Head of caudate nucleus (tissue), 42 donors: ENCODE results near the gene FOXF1.

Experiments
- DNase-seq, 42 donors: peaks; one replicate each; pipeline versions ENCODE4 v3.0.0 to v3.0.0-alpha.2; 2020 to 2021; ENCODE audit warnings: mixed read lengths in 7 of 42
- intact Hi-C: fragments of 100-400 bp; cut with DNase I; formaldehyde crosslinking; loops from one replicate; pipeline ENCODE4 v1.15.0; 2022

Gene FOXF1

DNA sequence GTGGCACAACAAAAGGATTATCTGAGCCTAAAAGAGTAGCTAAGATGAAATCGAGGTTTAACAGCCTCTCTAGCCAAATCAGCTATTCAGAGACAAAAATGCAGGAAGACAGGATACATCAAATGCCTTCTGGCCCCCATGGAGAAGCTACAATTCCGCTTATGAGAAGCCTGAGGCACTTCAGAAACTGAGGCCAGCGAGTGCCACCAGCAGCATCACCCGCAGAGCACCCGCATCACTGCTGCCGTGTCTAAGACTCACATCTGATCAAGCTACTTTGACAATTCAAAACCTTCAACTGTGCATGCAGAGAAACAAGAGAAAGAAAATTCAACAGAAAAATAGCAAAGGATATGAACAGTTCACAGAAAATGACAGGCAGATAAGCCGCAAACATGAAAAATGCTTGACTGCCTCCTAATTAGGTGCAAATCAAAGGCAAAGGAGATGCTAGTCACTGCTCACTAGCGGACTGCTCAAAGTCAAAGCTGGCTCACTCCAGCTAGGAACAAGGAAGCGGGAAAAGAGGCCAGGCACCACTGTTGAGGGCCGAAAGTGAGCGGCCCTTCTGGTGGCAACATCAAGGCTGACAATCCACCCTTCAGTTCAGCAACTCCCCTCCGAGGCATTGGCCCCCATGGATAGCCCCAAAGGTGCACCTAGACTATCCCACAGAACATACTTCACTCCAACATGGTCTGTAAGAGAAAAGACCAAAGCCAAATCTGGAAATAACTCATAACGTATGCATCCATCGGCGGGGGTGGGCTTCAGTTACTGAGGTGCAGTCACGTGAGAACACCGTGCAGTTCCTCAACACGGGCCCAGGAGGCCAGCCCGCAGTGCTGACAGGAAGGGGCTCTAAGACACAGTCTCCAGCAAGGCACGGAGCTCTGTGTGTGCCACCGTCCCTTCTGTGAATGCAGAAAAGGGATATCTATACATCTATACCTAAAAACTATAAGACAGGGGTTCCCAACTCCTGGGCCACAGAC is 32.7 kb downstream of the FOXF1 start:
- DNase-seq: no peak
- intact Hi-C loops: no loop called here

- intact Hi-C loops: no loop called here
- peak in 1 of 42 donors; percentile 5 for DNase-seq
Observed at GRCh38 chr16:86545481-86545880, 35.2 kb downstream of the FOXF1 start.

DNA sequence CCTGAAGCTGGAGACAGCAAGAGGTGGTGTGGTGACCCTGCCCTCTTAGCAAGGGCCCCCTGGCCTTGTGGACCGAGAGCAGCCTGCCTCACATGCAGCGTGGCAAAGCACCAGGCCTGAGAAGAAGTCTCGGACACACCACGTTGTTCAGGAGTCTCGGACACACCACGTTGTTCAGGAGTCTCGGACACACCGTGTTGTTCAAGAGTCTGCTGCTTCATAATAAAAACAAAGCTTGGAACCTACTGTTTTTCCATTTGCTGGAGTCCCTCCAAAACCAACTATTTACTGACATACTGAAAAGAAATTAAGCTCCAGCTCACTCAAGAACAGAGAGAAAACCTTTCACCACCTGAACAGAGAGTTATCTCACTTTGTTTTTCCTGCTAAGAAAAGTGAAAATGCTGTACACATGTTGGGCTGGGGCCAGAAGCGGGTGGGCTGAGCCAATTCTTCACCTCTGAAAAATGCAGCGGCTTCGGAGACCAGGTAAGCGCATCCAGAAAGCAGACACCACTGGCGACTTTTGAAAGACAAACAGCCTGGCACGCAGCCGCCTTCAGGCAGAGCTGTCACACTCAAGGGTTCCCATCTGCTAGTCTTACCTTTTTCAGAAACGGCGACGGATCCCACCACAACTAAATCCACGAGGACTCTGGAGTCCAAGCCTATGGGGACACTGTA is 35.8 kb downstream of the FOXF1 start:
- intact Hi-C loops: no loop called here
- DNase-seq: peak in 1 of 42 donors; percentile 28

- DNase-seq: no peak
- intact Hi-C loops: no loop called here
Observed at GRCh38 chr16:86546638-86547013, 36.3 kb downstream of the FOXF1 start.

- intact Hi-C loops: no loop called here
- no peak for DNase-seq
Observed at GRCh38 chr16:86547286-86547685, 37.0 kb downstream of the FOXF1 start.

GRCh38 chr16:86549076-86549892 is 39.0 kb downstream of the FOXF1 start:
- no peak for DNase-seq
- intact Hi-C loops: no loop called here

DNA sequence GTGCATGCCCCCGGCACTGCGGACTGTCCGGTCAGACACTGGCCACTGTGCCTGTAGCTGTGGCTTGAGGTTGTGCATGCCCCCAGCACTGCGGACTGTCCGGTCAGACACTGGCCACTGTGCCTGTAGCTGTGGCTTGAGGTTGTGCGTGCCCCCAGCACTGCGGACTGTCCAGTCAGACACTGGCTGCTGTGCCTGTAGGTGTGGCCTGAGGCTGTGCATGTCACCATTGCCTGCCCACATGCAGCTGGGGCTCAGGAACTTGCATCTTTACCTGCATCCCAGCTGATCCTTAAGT is 39.5 kb downstream of the FOXF1 start:
- no peak for DNase-seq
- intact Hi-C loops: loop anchor here (10.0 kb wide), 1 partner anchor 835 kb away; the partner anchor contains the start of gene FBXO31

DNA sequence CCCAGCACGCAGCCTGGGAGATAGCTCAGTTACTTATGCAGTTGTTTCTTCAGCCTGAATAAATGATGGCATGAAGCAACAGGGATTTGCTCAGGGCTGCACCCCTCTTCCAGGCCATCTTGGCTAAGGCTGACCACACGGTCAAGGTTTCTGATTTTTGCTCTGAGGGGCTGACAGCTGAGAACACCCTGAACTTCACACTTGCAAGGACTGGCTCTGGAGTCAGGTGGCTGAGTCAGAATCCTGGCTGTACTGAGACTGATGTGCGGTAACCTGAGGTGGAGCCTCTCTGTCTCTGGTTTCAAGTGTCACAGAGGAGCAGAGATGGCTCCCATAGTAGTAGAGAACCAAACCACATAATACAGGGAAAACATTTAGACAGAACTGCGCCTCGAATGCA is 40.0 kb downstream of the FOXF1 start:
- intact Hi-C loops: loop anchor here (10.0 kb wide), 1 partner anchor 835 kb away; the partner anchor contains the start of gene FBXO31
- DNase-seq: no peak

- no peak for DNase-seq
- intact Hi-C loops: loop anchor here (10.0 kb wide), 1 partner anchor 831 kb away; the partner anchor contains the start of gene FBXO31
Observed at GRCh38 chr16:86553356-86553755, 43.0 kb downstream of the FOXF1 start.

DNA sequence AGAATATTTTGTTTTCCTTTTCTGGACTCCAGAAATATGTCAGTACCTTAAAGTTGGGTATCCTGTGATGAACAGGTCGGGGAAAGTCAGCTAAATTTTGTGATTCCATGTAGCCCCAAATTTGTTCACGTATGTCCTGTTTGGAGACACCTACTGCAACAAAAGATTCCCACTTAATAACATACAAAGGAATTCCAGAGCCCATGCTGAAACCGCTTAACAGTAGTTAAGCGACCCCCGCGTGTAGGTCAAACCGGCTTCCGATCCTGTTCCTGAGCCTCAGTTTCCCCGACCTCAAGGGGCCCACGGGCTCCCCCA is 44.2 kb downstream of the FOXF1 start:
- no peak for DNase-seq
- intact Hi-C loops: loop anchor here (10.0 kb wide), 1 partner anchor 830 kb away; the partner anchor contains the start of gene FBXO31

- DNase-seq: peak; percentile 74 to 97 (median 92)
- intact Hi-C loops: loop anchor here (10.0 kb wide), 1 partner anchor 830 kb away; the partner anchor contains the start of gene FBXO31
Observed at GRCh38 chr16:86554917-86555703, 44.8 kb downstream of the FOXF1 start, which contains the start of gene MTHFSD. Gene MTHFSD (minus strand): TSS chr16:86555235. CDS start chr16:86555184, 51 bp downstream.

GRCh38 chr16:86555704-86556075 is 45.4 kb downstream of the FOXF1 start:
- peak in 14 of 42 donors; percentile 15 to 54 (median 32) for DNase-seq
- intact Hi-C loops: loop anchor here (10.0 kb wide), 1 partner anchor 829 kb away; the partner anchor contains the start of gene FBXO31

DNA sequence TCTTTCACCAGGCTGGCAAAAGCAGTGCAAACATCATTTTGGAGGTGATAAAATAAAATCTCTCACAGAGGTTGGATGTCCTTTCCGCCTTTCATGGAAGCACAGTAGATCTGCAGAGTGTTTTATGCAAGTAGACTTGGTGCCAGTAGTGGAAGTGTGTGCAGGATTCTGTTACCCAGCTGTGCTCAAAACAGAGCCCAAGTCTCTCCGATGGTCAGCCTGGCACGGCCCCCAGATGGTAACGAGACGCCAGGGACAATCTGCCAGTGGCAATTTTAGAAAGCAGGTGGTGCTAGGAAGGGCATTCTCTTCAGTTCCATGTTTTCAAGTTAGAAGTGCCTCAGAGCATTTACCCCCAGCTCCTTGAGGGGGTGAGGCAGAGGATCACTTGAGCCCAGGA is 46.2 kb downstream of the FOXF1 start:
- DNase-seq: no peak
- intact Hi-C loops: loop anchor here (10.0 kb wide), 1 partner anchor 828 kb away; the partner anchor contains the start of gene FBXO31

GRCh38 chr16:86557587-86557986 is 47.3 kb downstream of the FOXF1 start:
- no peak for DNase-seq
- intact Hi-C loops: loop anchor here (10.0 kb wide), 1 partner anchor 827 kb away; the partner anchor contains the start of gene FBXO31

DNA sequence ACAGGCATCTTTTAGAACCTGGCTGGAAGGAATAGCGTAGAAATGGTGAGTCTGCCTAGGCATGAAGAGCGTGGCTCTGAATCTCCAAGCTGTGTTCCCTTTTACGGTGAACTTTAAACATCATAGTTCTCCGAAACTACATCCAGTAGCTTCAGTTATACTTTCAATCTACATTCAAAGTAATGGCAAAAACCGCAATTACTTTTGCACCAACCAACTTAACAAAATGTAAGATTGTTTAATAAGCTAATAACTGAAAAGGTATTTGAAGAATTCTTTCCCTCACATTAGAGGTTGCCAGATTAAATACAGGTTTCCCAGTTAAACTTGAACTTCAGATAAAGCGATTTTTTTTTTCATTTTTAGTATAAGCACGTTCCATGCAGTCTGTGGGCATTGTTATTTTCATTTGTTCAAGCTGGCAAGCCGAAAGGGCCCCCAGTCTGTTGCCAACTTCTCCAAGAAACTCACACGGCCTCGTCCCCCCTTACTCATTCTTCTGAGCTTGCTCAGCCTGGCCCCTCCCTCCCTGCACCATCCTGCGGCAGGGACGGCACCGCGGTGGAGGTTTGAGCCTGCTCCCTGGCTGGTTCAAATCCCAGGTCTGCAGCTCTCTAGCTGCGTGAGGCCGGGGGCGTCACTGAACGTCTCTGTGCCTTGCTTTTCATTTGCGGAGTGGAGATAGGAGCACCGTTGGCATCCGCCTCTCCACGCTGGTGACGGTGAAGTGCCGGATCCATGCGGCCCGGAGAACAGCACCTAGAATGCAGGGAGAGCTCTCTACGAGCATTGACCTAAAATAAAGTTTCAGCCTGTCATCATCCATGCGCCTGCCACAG is 48.2 kb downstream of the FOXF1 start:
- intact Hi-C loops: loop anchor here (10.0 kb wide), 1 partner anchor 826 kb away; the partner anchor contains the start of gene FBXO31
- no peak for DNase-seq

- DNase-seq: no peak
- intact Hi-C loops: loop anchor here (5.0 to 10.0 kb wide), 3 partner anchors 502 to 825 kb away; partner anchors contain the start of gene FBXO31
Observed at GRCh38 chr16:86559802-86560305, 49.5 kb downstream of the FOXF1 start.

- intact Hi-C loops: loop anchor here (5.0 kb wide), 2 partner anchors 500 to 715 kb away; no protein-coding TSS in a partner anchor
- DNase-seq: no peak
Observed at GRCh38 chr16:86562356-86562755, 52.0 kb downstream of the FOXF1 start.
